Measurements from ENCODE around the gene DPCD. TPM values are rescaled to one million over a fixed set of nuclear protein-coding genes. Genes with fewer than 3 reads are reported as not detected.
A peak's percentile ranks its signal among the peaks of the same experiment; 100 is the strongest.

Gene DPCD
- total RNA-seq, 6 experiments from 2014 or later, result 2.2 to 4.3 (median 3.5) TPM

- Histone ChIP-seq H3K4me1 (peaks cover 0 to 2% (median 0%) of the 10 kb centered on the region in 4 donors), H3K9me3 (peaks cover 0 to 6% (median 0%) of the 10 kb centered on the region in 4 donors), H3K27me3 (no peaks in the 10 kb centered on the region), H3K4me3 (no peak overlapping the region), H3K27ac (no peak overlapping the region), H3K36me3 (peaks cover 0 to 16% (median 0%) of the 10 kb centered on the region in 4 donors)
- no CpG with 5 or more reads among the region's 7 CpGs for WGBS (ENCODE audit: insufficient coverage, low coverage, low lambda C conversion rate, missing lambda C conversion rate)
- ATAC-seq, result peak in 1 of 4 donors; percentile 10
- DNase-seq, result no peak
- TF ChIP-seq, protein P1, sequence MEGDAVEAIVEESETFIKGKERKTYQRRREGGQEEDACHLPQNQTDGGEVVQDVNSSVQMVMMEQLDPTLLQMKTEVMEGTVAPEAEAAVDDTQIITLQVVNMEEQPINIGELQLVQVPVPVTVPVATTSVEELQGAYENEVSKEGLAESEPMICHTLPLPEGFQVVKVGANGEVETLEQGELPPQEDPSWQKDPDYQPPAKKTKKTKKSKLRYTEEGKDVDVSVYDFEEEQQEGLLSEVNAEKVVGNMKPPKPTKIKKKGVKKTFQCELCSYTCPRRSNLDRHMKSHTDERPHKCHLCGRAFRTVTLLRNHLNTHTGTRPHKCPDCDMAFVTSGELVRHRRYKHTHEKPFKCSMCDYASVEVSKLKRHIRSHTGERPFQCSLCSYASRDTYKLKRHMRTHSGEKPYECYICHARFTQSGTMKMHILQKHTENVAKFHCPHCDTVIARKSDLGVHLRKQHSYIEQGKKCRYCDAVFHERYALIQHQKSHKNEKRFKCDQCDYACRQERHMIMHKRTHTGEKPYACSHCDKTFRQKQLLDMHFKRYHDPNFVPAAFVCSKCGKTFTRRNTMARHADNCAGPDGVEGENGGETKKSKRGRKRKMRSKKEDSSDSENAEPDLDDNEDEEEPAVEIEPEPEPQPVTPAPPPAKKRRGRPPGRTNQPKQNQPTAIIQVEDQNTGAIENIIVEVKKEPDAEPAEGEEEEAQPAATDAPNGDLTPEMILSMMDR (IDR thresholded peaks at IDR 0.05), result no peak
- no peak for TF ChIP-seq POLR2A (IDR thresholded peaks at IDR 0.05)
- intact Hi-C loops (cut with DNase I), result no loop called here
These were observed 12.4 kb upstream of the DPCD start for GRCh38 chr10:101575580-101576210.

GRCh38 chr10:101576211-101576863 is 11.8 kb upstream of the DPCD start:
- H3K27me3 ChIP-seq, result no peaks in the 10 kb centered on the region
- 100% methylated on average over 3 of the region's 7 CpGs for WGBS (ENCODE audit: insufficient coverage, low coverage, low lambda C conversion rate, missing lambda C conversion rate)
- peaks cover 0 to 6% (median 0%) of the 10 kb centered on the region in 4 donors for H3K9me3 ChIP-seq
- no peak overlapping the region for H3K27ac ChIP-seq
- H3K36me3 ChIP-seq, result peaks cover 0 to 16% (median 0%) of the 10 kb centered on the region in 4 donors
- no peaks in the 10 kb centered on the region for H3K4me1 ChIP-seq
- H3K4me3 ChIP-seq, result no peak overlapping the region
- TF ChIP-seq POLR2A (IDR thresholded peaks at IDR 0.05), result no peak
- TF ChIP-seq, protein P1 (IDR thresholded peaks at IDR 0.05), result no peak
- intact Hi-C loops (cut with DNase I), result no loop called here
- DNase-seq (no peak), ATAC-seq (no peak)

DNA sequence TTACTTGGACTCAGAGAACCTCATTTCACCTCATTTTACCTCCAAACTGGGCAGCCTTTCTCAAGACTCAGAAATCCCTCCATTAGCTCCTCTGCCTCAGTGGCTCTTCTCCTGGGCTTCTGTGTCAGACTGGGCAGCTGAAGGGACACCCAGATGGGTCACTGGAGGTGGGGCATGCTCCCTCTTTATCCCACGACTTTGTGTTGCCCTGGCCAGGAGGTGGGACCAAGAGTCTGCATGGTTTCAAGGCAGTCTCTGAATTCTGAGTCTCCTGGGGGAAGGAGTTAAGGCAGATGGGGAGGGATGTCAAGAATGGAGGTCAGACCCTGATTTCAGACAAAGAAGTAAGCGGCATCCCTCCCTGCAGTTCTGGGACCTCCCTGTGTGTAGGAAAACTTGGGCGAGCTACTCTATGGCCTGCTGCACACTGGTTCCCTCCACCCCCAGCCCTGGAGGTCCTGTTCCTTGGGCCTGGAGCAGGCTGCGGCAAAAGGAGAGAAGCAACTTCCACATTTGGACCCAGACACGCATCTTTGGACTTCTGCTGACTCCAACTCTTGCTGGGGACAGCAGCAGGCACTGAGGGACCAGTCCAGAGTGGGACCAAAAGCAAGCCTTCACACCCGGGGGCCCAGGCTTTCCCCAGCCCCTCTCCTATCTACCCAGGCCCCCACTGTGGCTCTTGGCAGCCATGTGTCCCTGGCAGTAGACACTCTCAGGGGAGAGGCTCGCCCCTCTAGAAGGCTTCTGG is 10.8 kb upstream of the DPCD start:
- DNase-seq, result no peak
- H3K4me1 ChIP-seq, result no peaks in the 10 kb centered on the region
- peaks cover 0 to 16% (median 0%) of the 10 kb centered on the region in 4 donors for H3K36me3 ChIP-seq
- intact Hi-C loops (cut with DNase I), result no loop called here
- no peaks in the 10 kb centered on the region for H3K27me3 ChIP-seq
- no peak for TF ChIP-seq POLR2A (IDR thresholded peaks at IDR 0.05)
- TF ChIP-seq, protein P1 (IDR thresholded peaks at IDR 0.05), result no peak
- no peak overlapping the region for H3K27ac ChIP-seq
- no peak overlapping the region for H3K4me3 ChIP-seq
- 43% methylated on average over 1 of the region's 7 CpGs for WGBS (ENCODE audit: insufficient coverage, low coverage, low lambda C conversion rate, missing lambda C conversion rate)
- H3K9me3 ChIP-seq, result peaks cover 0 to 6% (median 0%) of the 10 kb centered on the region in 4 donors
- no peak for ATAC-seq

GRCh38 chr10:101578192-101578591 is 9.9 kb upstream of the DPCD start:
- H3K36me3 ChIP-seq, result peaks cover 0 to 16% (median 0%) of the 10 kb centered on the region in 4 donors
- no peak for TF ChIP-seq POLR2A (IDR thresholded peaks at IDR 0.05)
- TF ChIP-seq, protein P1 (IDR thresholded peaks at IDR 0.05), result no peak
- H3K27ac ChIP-seq, result no peak overlapping the region
- no peaks in the 10 kb centered on the region for H3K27me3 ChIP-seq
- intact Hi-C loops (cut with DNase I), result no loop called here
- H3K4me3 ChIP-seq, result no peak overlapping the region
- no peak for DNase-seq
- H3K4me1 ChIP-seq, result no peaks in the 10 kb centered on the region
- H3K9me3 ChIP-seq, result no peaks in the 10 kb centered on the region
- WGBS (ENCODE audit: insufficient coverage, low coverage, low lambda C conversion rate, missing lambda C conversion rate), result 100% methylated on average over 2 of the region's 5 CpGs
- ATAC-seq, result no peak

Data from right lobe of liver (tissue), 6 donors.